T-helper 1 cell (primary cell): ENCODE results near the gene SLC6A13.
"Not testable (repeated sequence)": the region's sequence is repeated elsewhere in the genome, so short reads cannot be mapped to it uniquely, and the experiment has no call there.

Experiments
- DNase-seq, 5 donors: peaks; one replicate each; pipeline ENCODE4 v3.0.0-alpha.2; 2012 to 2020

The SLC6A13 gene

GRCh38 chr12:263574-263973 lies 938 bp upstream of the SLC6A13 start:
- no peak for DNase-seq

GRCh38 chr12:262113-262512 lies 523 bp downstream of the SLC6A13 start:
- DNase-seq = no peak

- no peak for DNase-seq
These were observed 4.9 kb downstream of the SLC6A13 start for GRCh38 chr12:257521-258321.

- no peak for DNase-seq
These were observed 5.7 kb downstream of the SLC6A13 start for GRCh38 chr12:256958-257357.

GRCh38 chr12:256225-256624 lies 6.4 kb downstream of the SLC6A13 start:
- DNase-seq = no peak

GRCh38 chr12:254912-255311 lies 7.7 kb downstream of the SLC6A13 start:
- DNase-seq = no peak

- no peak for DNase-seq
These were observed 8.6 kb downstream of the SLC6A13 start for GRCh38 chr12:254039-254438.

- no peak for DNase-seq
These were observed 9.4 kb downstream of the SLC6A13 start for GRCh38 chr12:253116-253831.

GRCh38 chr12:252636-253035 lies 10.0 kb downstream of the SLC6A13 start:
- no peak for DNase-seq

GRCh38 chr12:247271-247670 lies 15.4 kb downstream of the SLC6A13 start:
- DNase-seq = no peak

GRCh38 chr12:243381-243780 lies 19.3 kb downstream of the SLC6A13 start:
- DNase-seq = no peak

- DNase-seq = no peak
These were observed 20.1 kb downstream of the SLC6A13 start for GRCh38 chr12:242496-242895.

- no peak for DNase-seq
These were observed 21.4 kb downstream of the SLC6A13 start for GRCh38 chr12:241266-241665.

GRCh38 chr12:240566-240965 lies 22.1 kb downstream of the SLC6A13 start:
- DNase-seq = no peak

- no peak for DNase-seq
These were observed 23.8 kb downstream of the SLC6A13 start for GRCh38 chr12:238736-239398.

GRCh38 chr12:238116-238515 lies 24.5 kb downstream of the SLC6A13 start:
- no peak for DNase-seq

- DNase-seq = no peak
These were observed 25.4 kb downstream of the SLC6A13 start for GRCh38 chr12:237026-237815.

GRCh38 chr12:236445-236844 lies 26.2 kb downstream of the SLC6A13 start:
- DNase-seq = no peak

- not testable (repeated sequence) for DNase-seq
These were observed 26.7 kb downstream of the SLC6A13 start for GRCh38 chr12:235967-236366.

GRCh38 chr12:234891-235415 lies 27.7 kb downstream of the SLC6A13 start:
- no peak for DNase-seq

- no peak for DNase-seq
These were observed 28.6 kb downstream of the SLC6A13 start for GRCh38 chr12:234019-234418.

GRCh38 chr12:233615-233968 lies 29.0 kb downstream of the SLC6A13 start:
- DNase-seq = no peak
